GM18517 (cell line): Measurements from ENCODE around the gene TRERF1.
"Not testable (repeated sequence)": the region's sequence is repeated elsewhere in the genome, so short reads cannot be mapped to it uniquely, and the experiment has no call there.

Source experiments
- ATAC-seq: cut with Tn5 transposase; IDR thresholded peaks from one replicate; pipeline ENCODE4 v1.9.1; 2021; ENCODE audit warnings: mild to moderate bottlenecking, moderate library complexity; ENCODE audit not compliant: unreplicated experiment

TRERF1 gene

GRCh38 chr6:42200035-42200434 is 251.7 kb downstream of the TRERF1 start:
- no peak for ATAC-seq

- no peak for ATAC-seq
These were observed 252.4 kb downstream of the TRERF1 start for GRCh38 chr6:42199106-42199981.

- ATAC-seq: no peak
These were observed 254.0 kb downstream of the TRERF1 start for GRCh38 chr6:42197555-42198362.

- no peak for ATAC-seq
These were observed 256.3 kb downstream of the TRERF1 start for GRCh38 chr6:42195415-42195814.

GRCh38 chr6:42194056-42194455 is 257.7 kb downstream of the TRERF1 start:
- ATAC-seq: no peak

- ATAC-seq: no peak
These were observed 258.2 kb downstream of the TRERF1 start for GRCh38 chr6:42193491-42193894.

- not testable (repeated sequence) for ATAC-seq
These were observed 259.3 kb downstream of the TRERF1 start for GRCh38 chr6:42192385-42192784.

GRCh38 chr6:42190554-42191183 is 261.1 kb downstream of the TRERF1 start:
- no peak for ATAC-seq

- no peak for ATAC-seq
These were observed 263.3 kb downstream of the TRERF1 start for GRCh38 chr6:42188406-42188805.

- ATAC-seq: no peak
These were observed 266.1 kb downstream of the TRERF1 start for GRCh38 chr6:42185597-42185996.

- ATAC-seq: no peak
These were observed 267.3 kb downstream of the TRERF1 start for GRCh38 chr6:42184475-42184874.

GRCh38 chr6:42182101-42182500 is 269.6 kb downstream of the TRERF1 start:
- ATAC-seq: no peak

GRCh38 chr6:42179945-42180313 is 271.8 kb downstream of the TRERF1 start:
- no peak for ATAC-seq

- ATAC-seq: no peak
These were observed 272.3 kb downstream of the TRERF1 start for GRCh38 chr6:42179261-42179944.

GRCh38 chr6:42177514-42178364 is 274.0 kb downstream of the TRERF1 start:
- ATAC-seq: no peak

- no peak for ATAC-seq
These were observed 274.7 kb downstream of the TRERF1 start for GRCh38 chr6:42176981-42177380.

GRCh38 chr6:42175860-42176259 is 275.9 kb downstream of the TRERF1 start:
- ATAC-seq: no peak
